ENCODE data around the gene RGS19. TPM values are rescaled to one million over a fixed set of nuclear protein-coding genes. Genes with fewer than 3 reads are reported as not detected.

RGS19 gene, protein sequence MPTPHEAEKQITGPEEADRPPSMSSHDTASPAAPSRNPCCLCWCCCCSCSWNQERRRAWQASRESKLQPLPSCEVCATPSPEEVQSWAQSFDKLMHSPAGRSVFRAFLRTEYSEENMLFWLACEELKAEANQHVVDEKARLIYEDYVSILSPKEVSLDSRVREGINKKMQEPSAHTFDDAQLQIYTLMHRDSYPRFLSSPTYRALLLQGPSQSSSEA
- total RNA-seq, result 7.7 and 14.5 TPM in 2 replicates

DNA sequence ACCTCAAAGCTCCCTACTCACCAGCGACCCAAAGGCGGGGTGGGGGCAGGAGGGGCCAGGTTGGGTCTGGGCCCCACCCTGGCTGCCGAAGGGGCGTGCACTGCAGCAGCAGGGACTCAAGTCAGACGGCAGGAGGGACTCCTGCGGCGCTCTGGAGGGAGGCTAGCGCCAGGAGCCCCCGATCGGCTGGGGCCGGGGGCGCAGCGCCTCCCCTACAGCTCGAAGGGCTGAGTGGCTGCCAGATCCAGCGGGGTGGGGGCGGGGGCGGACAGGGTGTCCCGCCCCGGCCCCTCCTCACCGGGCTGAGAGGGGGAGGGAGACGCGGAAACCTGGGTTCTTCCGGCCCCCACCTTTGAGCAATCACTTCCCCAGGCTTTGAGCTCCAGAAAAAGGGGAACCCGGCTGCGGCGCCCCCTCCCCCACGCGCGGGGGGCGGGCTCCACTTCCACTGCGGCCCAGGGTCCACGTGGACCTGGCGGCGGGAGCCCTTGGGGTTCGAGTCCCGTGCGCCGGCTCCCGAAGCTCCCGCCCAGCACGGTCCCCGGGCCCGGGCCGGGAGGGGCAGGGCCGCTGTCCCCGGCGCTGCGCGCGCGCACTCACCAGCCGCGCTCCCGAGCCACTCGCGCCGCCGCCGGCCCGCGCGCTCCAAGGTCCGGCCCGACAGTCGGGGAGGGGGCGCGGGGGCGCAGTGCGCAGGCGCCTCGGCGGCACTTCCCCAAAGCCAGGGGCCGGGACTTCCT, at the start of gene RGS19:
TSS of gene RGS19 (minus strand) at position 246 of the 740 bp plus-strand sequence. CDS start 2,632 bp downstream, outside the sequence.

DNA sequence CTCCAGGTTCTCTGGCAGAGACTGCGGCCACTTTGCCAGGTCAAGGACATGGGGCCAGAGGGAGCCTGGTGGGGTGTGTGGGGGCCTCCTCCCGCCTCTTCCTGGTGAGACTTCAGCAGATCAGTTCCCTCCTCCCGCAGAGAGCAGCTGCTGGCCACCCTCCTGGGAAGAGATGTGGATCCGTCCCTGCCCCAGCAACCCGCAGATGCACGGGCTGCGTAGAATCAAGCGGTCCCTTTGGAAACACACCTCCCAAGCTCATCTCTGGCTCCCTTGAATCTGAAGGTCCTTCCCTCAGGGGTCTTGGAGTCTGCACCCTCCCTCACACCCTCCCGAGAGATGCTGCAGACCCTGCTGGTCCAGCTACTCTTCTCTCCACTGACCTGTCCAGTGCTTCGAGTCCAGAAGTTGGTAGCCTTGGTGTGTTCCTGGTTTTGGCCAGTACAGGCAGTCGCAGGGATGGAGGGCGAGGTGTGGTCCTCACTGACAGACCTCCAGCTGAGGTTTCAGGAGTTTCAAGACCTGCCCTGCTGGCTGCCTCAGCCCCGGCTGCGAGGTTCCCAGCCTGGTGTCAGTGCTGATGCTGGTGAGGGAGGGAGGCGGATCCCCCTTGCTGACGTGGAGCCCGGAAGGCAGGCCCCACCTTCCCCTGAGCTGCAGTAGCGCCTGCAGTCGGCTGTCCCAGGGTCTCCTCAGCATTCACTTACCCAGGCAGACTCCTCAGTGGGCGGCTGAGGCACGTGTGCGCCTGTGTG, 27.8 kb upstream of the RGS19 start, which contains the start of gene NPBWR2:
TSS of gene NPBWR2 (minus strand) at position 585 of the 755 bp plus-strand sequence. CDS start 734 bp downstream, outside the sequence.

GRCh38 chr20:64083804-64084684, 4.7 kb upstream of the RGS19 start, which contains the start of gene LKAAEAR1:
LKAAEAR1 (minus strand) TSS chr20:64084398; CDS start chr20:64084219, 179 bp downstream.

GRCh38 chr20:64080013-64080812, 895 bp upstream of the RGS19 start, which contains the start of gene OPRL1:
OPRL1 (plus strand) TSS chr20:64080082; CDS start chr20:64092721, 12,639 bp downstream.

GRCh38 chr20:64062596-64063388, 16.5 kb downstream of the RGS19 start, which contains the start of gene TCEA2:
TCEA2 (plus strand) TSS chr20:64063198; CDS start chr20:64063313, 115 bp downstream.

GRCh38 chr20:64049060-64049877, 30.0 kb downstream of the RGS19 start, which contains the start of gene SOX18:
SOX18 (minus strand) TSS chr20:64049639; CDS start chr20:64049516, 123 bp downstream.

GRCh38 chr20:64035933-64036345, 43.4 kb downstream of the RGS19 start, which contains the start of gene C20orf204:
C20orf204 (plus strand) TSS chr20:64036182; CDS start chr20:64036324, 142 bp downstream.

Other genes starting within 250 kb of the RGS19 start
- gene ZBTB46, start 248.3 kb downstream of the RGS19 start, total RNA-seq, result 2.7 and 4.3 TPM in 2 replicates
- gene ABHD16B, start 218.0 kb downstream of the RGS19 start, total RNA-seq, result not detected in 2 replicates
- gene TPD52L2, start 214.2 kb downstream of the RGS19 start, total RNA-seq, result 130 and 135 TPM in 2 replicates
- 75.9 and 96.0 TPM in 2 replicates for gene DNAJC5, start 184.4 kb downstream of the RGS19 start, total RNA-seq
- 22.9 and 33.0 TPM in 2 replicates for gene UCKL1, start 123.1 kb downstream of the RGS19 start, total RNA-seq
- 11.9 and 15.3 TPM in 2 replicates for gene ZNF512B, start 109.6 kb downstream of the RGS19 start, total RNA-seq
- 2.3 and 3.6 TPM in 2 replicates for gene SAMD10, start 99.9 kb downstream of the RGS19 start, total RNA-seq
- 55.1 and 63.7 TPM in 2 replicates for gene PRPF6, start 98.4 kb downstream of the RGS19 start, total RNA-seq
- 0.65 and 0.76 TPM in 2 replicates for gene C20orf204, start 43.3 kb downstream of the RGS19 start, total RNA-seq
- gene SOX18, start 29.9 kb downstream of the RGS19 start, total RNA-seq, result 0.07 TPM in 2 replicates
- 27.9 and 34.3 TPM in 2 replicates for gene TCEA2, start 16.3 kb downstream of the RGS19 start, total RNA-seq
- 2.3 and 2.4 TPM in 2 replicates for gene OPRL1, start 564 bp upstream of the RGS19 start, total RNA-seq
- not detected in 2 replicates for gene LKAAEAR1, start 4.9 kb upstream of the RGS19 start, total RNA-seq
- not detected in 2 replicates for gene NPBWR2, start 28.0 kb upstream of the RGS19 start, total RNA-seq
- gene MYT1, start 84.9 kb upstream of the RGS19 start, total RNA-seq, result not detected in 2 replicates
- 28.8 and 46.7 TPM in 2 replicates for gene PCMTD2, start 176.2 kb upstream of the RGS19 start, total RNA-seq

Measured in smooth muscle cell of the pulmonary artery (primary cell).